ENCODE results near the gene CP. TPM values are rescaled to one million over a fixed set of nuclear protein-coding genes. Genes with fewer than 3 reads are reported as not detected.
A peak's percentile ranks its signal among the peaks of the same experiment; 100 is the strongest.

The CP gene
- total and polyA plus RNA-seq, 9 of the 15 experiments (the other 6 are each of a cell fraction or from before 2014, with no cell fraction given), result 0.30 to 0.75 TPM; not detected in 7

DNA sequence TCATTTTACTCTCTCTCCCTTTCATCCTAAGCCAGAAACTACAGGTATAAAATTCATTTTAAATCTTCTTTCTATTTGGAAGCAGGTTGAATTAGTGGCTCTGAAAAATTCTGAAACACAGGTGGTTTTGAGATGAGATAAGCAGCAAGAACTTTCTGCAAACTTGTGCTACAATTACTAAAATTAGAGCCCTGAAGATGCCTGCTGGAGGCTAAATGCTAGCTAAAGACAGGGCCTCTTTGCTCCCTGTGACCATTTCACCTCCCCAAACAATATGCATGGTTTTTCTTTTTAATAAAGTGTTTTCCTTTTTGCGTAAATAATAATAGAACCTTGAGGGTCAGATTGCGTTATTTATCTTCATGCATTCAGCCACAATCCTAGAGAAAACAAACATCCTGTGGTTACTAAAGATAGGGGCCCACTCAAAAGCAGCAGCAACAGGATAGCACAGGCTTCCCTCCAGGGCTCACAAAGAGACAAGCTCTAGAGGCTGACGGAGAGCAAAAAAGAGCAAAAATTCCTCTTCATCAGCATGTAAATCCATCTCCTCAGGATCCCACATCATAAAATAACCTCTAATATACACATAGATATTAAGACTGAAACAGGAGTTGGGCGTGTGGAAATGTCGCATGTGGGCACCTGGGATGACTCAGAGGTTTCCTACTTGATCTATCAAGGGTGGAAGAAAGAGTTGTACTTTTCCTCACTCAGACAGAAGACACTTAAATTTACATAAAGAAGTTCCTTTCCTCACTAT, 26.5 kb upstream of the CP start:
- no peak overlapping the region for H3K9ac ChIP-seq (ENCODE audit: insufficient read depth in 1 of 2, low read depth in 2 of 2, low read length in 2 of 2)
- H3K4me3 ChIP-seq, result no peak overlapping the region
- H3K79me2 ChIP-seq (ENCODE audit: control insufficient read depth, insufficient read depth, low read length), result no peaks in the 10 kb centered on the region
- WGBS (ENCODE audit: insufficient coverage, low coverage, missing lambda C conversion rate), result 4% methylated on average over 5 of the region's 5 CpGs
- H3K4me1 ChIP-seq (replicated peaks in 1 of 2; ENCODE audit: control insufficient read depth in 2 of 2, insufficient read depth in 2 of 2, low read length in 2 of 2), result peaks cover 0 to 4% of the 10 kb centered on the region in 2 experiments; a peak in 2 of 5 replicates
- in situ Hi-C loops (cut with MboI) (no loop called here), intact Hi-C loops (cut with micrococcal nuclease) (no loop called here)
- DNase-seq (ENCODE audit: extremely low read depth in 1 of 4, low spot score in 3 of 4) (no peak), ATAC-seq (no peak), FAIRE-seq (peak; percentile 63)
- ChIA-PET CTCF (ENCODE audit: low intra/inter-chr PET ratio) (no interaction called here), POLR2A (interaction anchor here (0.7 kb wide), 1 partner anchor 15 kb away, joined by 3 read pairs; no protein-coding TSS in a partner anchor)
- no peaks in the 10 kb centered on the region for H3K36me3 ChIP-seq (ENCODE audit: control insufficient read depth, insufficient read depth, low read length)
- H3K27ac ChIP-seq (ENCODE audit: extremely low read depth, low read depth, low read length), result no peak overlapping the region
- H3K27me3 ChIP-seq (ENCODE audit: control insufficient read depth in 2 of 2, insufficient read depth in 2 of 2, low read length in 2 of 2), result no peaks in the 10 kb centered on the region; a peak in 1 of 5 replicates
- no peaks in the 10 kb centered on the region for H4K20me1 ChIP-seq (replicated peaks; ENCODE audit: control insufficient read depth, insufficient read depth, low read length)
- BruUV-seq (replicated peaks), result no TSS peak
- no peak overlapping the region for H3K4me2 ChIP-seq (ENCODE audit: insufficient read depth, low read length)
- no peak overlapping the region for H2AFZ ChIP-seq (ENCODE audit: low read depth, low read length)
- no peaks in the 10 kb centered on the region for H3K9me1 ChIP-seq (ENCODE audit: control insufficient read depth, insufficient read depth, low read length)
- no peaks in the 10 kb centered on the region for H3K9me3 ChIP-seq (replicated peaks; ENCODE audit: control insufficient read depth, insufficient read depth, low read depth, low read length)
- TF ChIP-seq, protein P1, sequence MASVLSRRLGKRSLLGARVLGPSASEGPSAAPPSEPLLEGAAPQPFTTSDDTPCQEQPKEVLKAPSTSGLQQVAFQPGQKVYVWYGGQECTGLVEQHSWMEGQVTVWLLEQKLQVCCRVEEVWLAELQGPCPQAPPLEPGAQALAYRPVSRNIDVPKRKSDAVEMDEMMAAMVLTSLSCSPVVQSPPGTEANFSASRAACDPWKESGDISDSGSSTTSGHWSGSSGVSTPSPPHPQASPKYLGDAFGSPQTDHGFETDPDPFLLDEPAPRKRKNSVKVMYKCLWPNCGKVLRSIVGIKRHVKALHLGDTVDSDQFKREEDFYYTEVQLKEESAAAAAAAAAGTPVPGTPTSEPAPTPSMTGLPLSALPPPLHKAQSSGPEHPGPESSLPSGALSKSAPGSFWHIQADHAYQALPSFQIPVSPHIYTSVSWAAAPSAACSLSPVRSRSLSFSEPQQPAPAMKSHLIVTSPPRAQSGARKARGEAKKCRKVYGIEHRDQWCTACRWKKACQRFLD (CRISPR knock-in tag; IDR thresholded peaks at IDR 0.05), result no peak
- TF ChIP-seq TRIM24 (IDR thresholded peaks at IDR 0.05), result no peak
- TF ChIP-seq MAFG (tag; conservative IDR thresholded peaks at IDR 0.05), result 0 out of 2 replicates have a peak, but pooled peaks have one; percentile 26
- no peak for TF ChIP-seq BRD4 (IDR thresholded peaks at IDR 0.05)
- TF ChIP-seq ZNF253 (CRISPR knock-in tag; conservative IDR thresholded peaks at IDR 0.05), result no peak
- no peak for TF ChIP-seq TCFL5 (CRISPR knock-in tag; conservative IDR thresholded peaks at IDR 0.05)
- TF ChIP-seq, protein P2, sequence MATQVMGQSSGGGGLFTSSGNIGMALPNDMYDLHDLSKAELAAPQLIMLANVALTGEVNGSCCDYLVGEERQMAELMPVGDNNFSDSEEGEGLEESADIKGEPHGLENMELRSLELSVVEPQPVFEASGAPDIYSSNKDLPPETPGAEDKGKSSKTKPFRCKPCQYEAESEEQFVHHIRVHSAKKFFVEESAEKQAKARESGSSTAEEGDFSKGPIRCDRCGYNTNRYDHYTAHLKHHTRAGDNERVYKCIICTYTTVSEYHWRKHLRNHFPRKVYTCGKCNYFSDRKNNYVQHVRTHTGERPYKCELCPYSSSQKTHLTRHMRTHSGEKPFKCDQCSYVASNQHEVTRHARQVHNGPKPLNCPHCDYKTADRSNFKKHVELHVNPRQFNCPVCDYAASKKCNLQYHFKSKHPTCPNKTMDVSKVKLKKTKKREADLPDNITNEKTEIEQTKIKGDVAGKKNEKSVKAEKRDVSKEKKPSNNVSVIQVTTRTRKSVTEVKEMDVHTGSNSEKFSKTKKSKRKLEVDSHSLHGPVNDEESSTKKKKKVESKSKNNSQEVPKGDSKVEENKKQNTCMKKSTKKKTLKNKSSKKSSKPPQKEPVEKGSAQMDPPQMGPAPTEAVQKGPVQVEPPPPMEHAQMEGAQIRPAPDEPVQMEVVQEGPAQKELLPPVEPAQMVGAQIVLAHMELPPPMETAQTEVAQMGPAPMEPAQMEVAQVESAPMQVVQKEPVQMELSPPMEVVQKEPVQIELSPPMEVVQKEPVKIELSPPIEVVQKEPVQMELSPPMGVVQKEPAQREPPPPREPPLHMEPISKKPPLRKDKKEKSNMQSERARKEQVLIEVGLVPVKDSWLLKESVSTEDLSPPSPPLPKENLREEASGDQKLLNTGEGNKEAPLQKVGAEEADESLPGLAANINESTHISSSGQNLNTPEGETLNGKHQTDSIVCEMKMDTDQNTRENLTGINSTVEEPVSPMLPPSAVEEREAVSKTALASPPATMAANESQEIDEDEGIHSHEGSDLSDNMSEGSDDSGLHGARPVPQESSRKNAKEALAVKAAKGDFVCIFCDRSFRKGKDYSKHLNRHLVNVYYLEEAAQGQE (IDR thresholded peaks at IDR 0.05; ENCODE audit: borderline replicate concordance), result 0 out of 2 replicates have a peak, but pooled peaks have one; percentile 21
- TF ChIP-seq, protein P2 (CRISPR knock-in tag; IDR thresholded peaks at IDR 0.05; ENCODE audit: low read depth), result no peak
- peak; percentile 71 for TF ChIP-seq EGR1 (conservative IDR thresholded peaks at IDR 0.05)
- TF ChIP-seq PTTG1 (tag; IDR thresholded peaks at IDR 0.05; ENCODE audit: low read depth), result no peak
- no peak for TF ChIP-seq JUND (IDR thresholded peaks at IDR 0.05; ENCODE audit: borderline replicate concordance, low read depth, low read length)
- TF ChIP-seq JUND (tag; IDR thresholded peaks at IDR 0.05; ENCODE audit: borderline replicate concordance, low read depth, low read length), result peak; percentile 53; the same call in 1 of the 3 replicates
- peak; percentile 41 for TF ChIP-seq NFE2 (IDR thresholded peaks at IDR 0.05; ENCODE audit: low read depth)
- no peak for TF ChIP-seq ZNF780A (CRISPR knock-in tag; IDR thresholded peaks at IDR 0.05)
- 0 out of 2 replicates have a peak, but pooled peaks have one; percentile 52 for TF ChIP-seq SMARCA4 (IDR thresholded peaks at IDR 0.05)
